Memory B cell (primary cell): ENCODE data around the gene GPBP1L1.
"Not testable (repeated sequence)": the region's sequence is repeated elsewhere in the genome, so short reads cannot be mapped to it uniquely, and the experiment has no call there.

Experiments
- ATAC-seq: fragments of 150-1000 bp; cut with Tn5 transposase; 2 replicates; pipeline ENCODE4 v1.10.0; 2021; ENCODE audit warnings: low read depth, mild to moderate bottlenecking, moderate library complexity
- DNase-seq, 2 donors: peaks; one replicate each; pipeline ENCODE4 v3.0.0; 2022; ENCODE audit warnings: low spot score in 2 of 2
- H3K27ac Mint-ChIP-seq: one replicate; pipeline ENCODE4 v1.8.0; 2022; ENCODE audit warnings: mild to moderate bottlenecking, moderate library complexity, mixed read lengths
- H3K27me3 Mint-ChIP-seq: one replicate; pipeline ENCODE4 v1.8.0; 2022; ENCODE audit warnings: mixed read lengths
- H3K36me3 Mint-ChIP-seq: one replicate; pipeline ENCODE4 v1.8.0; 2022; ENCODE audit warnings: mild to moderate bottlenecking, mixed read lengths
- H3K4me1 Mint-ChIP-seq: one replicate; pipeline ENCODE4 v1.8.0; 2022; ENCODE audit warnings: mixed read lengths
- H3K4me3 Mint-ChIP-seq: one replicate; pipeline ENCODE4 v1.8.0; 2022; ENCODE audit warnings: mild to moderate bottlenecking, moderate library complexity, mixed read lengths
- H3K9me3 Mint-ChIP-seq: one replicate; pipeline ENCODE4 v1.8.0; 2022; ENCODE audit warnings: mixed read lengths

The GPBP1L1 gene

GRCh38 chr1:45686288-45687013, at the start of gene GPBP1L1:
GPBP1L1 (minus strand) TSS chr1:45686533; CDS start chr1:45659087, 27,446 bp downstream.
- Mint-ChIP-seq H3K36me3 (peaks cover 5% of the 10 kb centered on the region), H3K27ac (peak within 1 kb of the TSS; percentile 97), H3K4me3 (peak within 1 kb of the TSS; percentile 100), H3K9me3 (no peaks in the 10 kb centered on the region), H3K27me3 (no peaks in the 10 kb centered on the region), H3K4me1 (peaks cover 15% of the 10 kb centered on the region)
- DNase-seq (peak; percentile 98), ATAC-seq (peak; percentile 66)

- Mint-ChIP-seq H3K4me1 (peaks cover 11% of the 10 kb centered on the region), H3K27me3 (no peaks in the 10 kb centered on the region), H3K36me3 (peaks cover 5% of the 10 kb centered on the region), H3K4me3 (no peak overlapping the region), H3K9me3 (no peaks in the 10 kb centered on the region), H3K27ac (peak overlapping the region; percentile 50)
- ATAC-seq (peak; percentile 24), DNase-seq (no peak)
Measured at GRCh38 chr1:45730780-45731319, 44.5 kb upstream of the GPBP1L1 start.

GRCh38 chr1:45730075-45730779, 43.9 kb upstream of the GPBP1L1 start:
- Mint-ChIP-seq H3K4me3 (no peak overlapping the region), H3K4me1 (peaks cover 11% of the 10 kb centered on the region), H3K27me3 (no peaks in the 10 kb centered on the region), H3K9me3 (no peaks in the 10 kb centered on the region), H3K27ac (peak overlapping the region; percentile 50), H3K36me3 (peaks cover 5% of the 10 kb centered on the region)
- ATAC-seq (no peak), DNase-seq (no peak)

GRCh38 chr1:45726007-45726406, 39.7 kb upstream of the GPBP1L1 start:
- not testable (repeated sequence) for H3K9me3 Mint-ChIP-seq, H3K27me3 Mint-ChIP-seq, H3K27ac Mint-ChIP-seq, H3K4me3 Mint-ChIP-seq, ATAC-seq, H3K4me1 Mint-ChIP-seq, DNase-seq, H3K36me3 Mint-ChIP-seq

- H3K4me1 Mint-ChIP-seq = no peaks in the 10 kb centered on the region
- no peaks in the 10 kb centered on the region for H3K27me3 Mint-ChIP-seq
- no peak overlapping the region for H3K27ac Mint-ChIP-seq
- no peak for DNase-seq
- H3K4me3 Mint-ChIP-seq = no peak overlapping the region
- no peaks in the 10 kb centered on the region for H3K9me3 Mint-ChIP-seq
- no peak for ATAC-seq
- peaks cover 2% of the 10 kb centered on the region for H3K36me3 Mint-ChIP-seq
Measured at GRCh38 chr1:45723248-45723930, 37.1 kb upstream of the GPBP1L1 start.

- Mint-ChIP-seq H3K4me1 (no peaks in the 10 kb centered on the region), H3K4me3 (no peak overlapping the region), H3K27ac (no peak overlapping the region), H3K36me3 (peaks cover 2% of the 10 kb centered on the region), H3K9me3 (no peaks in the 10 kb centered on the region), H3K27me3 (no peaks in the 10 kb centered on the region)
- DNase-seq (no peak), ATAC-seq (no peak)
Measured at GRCh38 chr1:45722809-45723208, 36.5 kb upstream of the GPBP1L1 start.

GRCh38 chr1:45721207-45721606, 34.9 kb upstream of the GPBP1L1 start:
- Mint-ChIP-seq H3K27ac (no peak overlapping the region), H3K27me3 (no peaks in the 10 kb centered on the region), H3K4me3 (no peak overlapping the region), H3K36me3 (peaks cover 2% of the 10 kb centered on the region), H3K9me3 (no peaks in the 10 kb centered on the region), H3K4me1 (no peaks in the 10 kb centered on the region)
- DNase-seq = no peak
- no peak for ATAC-seq

GRCh38 chr1:45718289-45718688, 32.0 kb upstream of the GPBP1L1 start:
- H3K4me3 Mint-ChIP-seq = no peak overlapping the region
- H3K27me3 Mint-ChIP-seq = no peaks in the 10 kb centered on the region
- H3K4me1 Mint-ChIP-seq = no peaks in the 10 kb centered on the region
- DNase-seq (no peak), ATAC-seq (no peak)
- H3K36me3 Mint-ChIP-seq = peaks cover 2% of the 10 kb centered on the region
- no peaks in the 10 kb centered on the region for H3K9me3 Mint-ChIP-seq
- no peak overlapping the region for H3K27ac Mint-ChIP-seq

- not testable (repeated sequence) for H3K4me3 Mint-ChIP-seq, H3K27ac Mint-ChIP-seq, H3K36me3 Mint-ChIP-seq, H3K27me3 Mint-ChIP-seq, H3K4me1 Mint-ChIP-seq, ATAC-seq, H3K9me3 Mint-ChIP-seq, DNase-seq
Measured at GRCh38 chr1:45717386-45717785, 31.1 kb upstream of the GPBP1L1 start.

GRCh38 chr1:45716700-45717099, 30.4 kb upstream of the GPBP1L1 start:
- Mint-ChIP-seq H3K4me1 (no peaks in the 10 kb centered on the region), H3K27ac (no peak overlapping the region), H3K4me3 (no peak overlapping the region), H3K36me3 (peaks cover 5% of the 10 kb centered on the region), H3K9me3 (no peaks in the 10 kb centered on the region), H3K27me3 (no peaks in the 10 kb centered on the region)
- no peak for ATAC-seq
- DNase-seq = no peak

GRCh38 chr1:45713711-45714110, 27.4 kb upstream of the GPBP1L1 start:
- no peak overlapping the region for H3K4me3 Mint-ChIP-seq
- H3K27me3 Mint-ChIP-seq = no peaks in the 10 kb centered on the region
- ATAC-seq (no peak), DNase-seq (no peak)
- H3K9me3 Mint-ChIP-seq = no peaks in the 10 kb centered on the region
- H3K27ac Mint-ChIP-seq = no peak overlapping the region
- H3K4me1 Mint-ChIP-seq = no peaks in the 10 kb centered on the region
- H3K36me3 Mint-ChIP-seq = peaks cover 13% of the 10 kb centered on the region

GRCh38 chr1:45704637-45705036, 18.3 kb upstream of the GPBP1L1 start:
- peaks cover 26% of the 10 kb centered on the region for H3K36me3 Mint-ChIP-seq
- H3K27me3 Mint-ChIP-seq = no peaks in the 10 kb centered on the region
- H3K4me1 Mint-ChIP-seq = no peaks in the 10 kb centered on the region
- H3K9me3 Mint-ChIP-seq = peaks cover 5% of the 10 kb centered on the region
- H3K27ac Mint-ChIP-seq = no peak overlapping the region
- H3K4me3 Mint-ChIP-seq = no peak overlapping the region
- no peak for DNase-seq
- no peak for ATAC-seq

GRCh38 chr1:45694823-45695222, 8.5 kb upstream of the GPBP1L1 start:
- no peaks in the 10 kb centered on the region for H3K27me3 Mint-ChIP-seq
- H3K9me3 Mint-ChIP-seq = no peaks in the 10 kb centered on the region
- no peaks in the 10 kb centered on the region for H3K4me1 Mint-ChIP-seq
- DNase-seq = no peak
- peaks cover 16% of the 10 kb centered on the region for H3K36me3 Mint-ChIP-seq
- H3K4me3 Mint-ChIP-seq = no peak overlapping the region
- no peak overlapping the region for H3K27ac Mint-ChIP-seq
- no peak for ATAC-seq

GRCh38 chr1:45693811-45694210, 7.5 kb upstream of the GPBP1L1 start:
- H3K27ac Mint-ChIP-seq, H3K27me3 Mint-ChIP-seq, H3K4me3 Mint-ChIP-seq, H3K4me1 Mint-ChIP-seq, ATAC-seq, DNase-seq, H3K9me3 Mint-ChIP-seq: not testable (repeated sequence)
- peaks cover 16% of the 10 kb centered on the region for H3K36me3 Mint-ChIP-seq
